ENCODE results near the gene KCTD6. TPM values are rescaled to one million over a fixed set of nuclear protein-coding genes. Genes with fewer than 3 reads are reported as not detected.

KCTD6 gene
- total RNA-seq (2021; fragmentation: NEBNext Ultra II Directional; extraction: Animal tissue kit (Norgen Biotek cat#: 25700)), result 1 to 10 TPM; 6.4 to 9.6 (median 7.4) TPM
- long read RNA-seq, transcript KCTD6-202 (3 exons, 1,533 nt), result major isoform, 12 of 14 reads
- long read RNA-seq, partial matches to known transcripts, result 0 of 14 reads
- long read RNA-seq, other reads (novel, unspliced or antisense), result 2 of 14 reads

GRCh38 chr3:58491506-58492402, at the start of gene KCTD6:
Gene KCTD6, plus strand, starts transcription at chr3:58492096. Its CDS starts 6,660 bp downstream, at chr3:58498756.
- peaks cover 69% of the 10 kb centered on the region for H3K4me1 Mint-ChIP-seq (ENCODE audit: low read depth)
- peak within 1 kb of the TSS; percentile 82 for H3K27ac Mint-ChIP-seq
- DNase-seq, result peak; percentile 87
- no peaks in the 10 kb centered on the region for H3K9me3 Mint-ChIP-seq
- TF ChIP-seq, protein P1, sequence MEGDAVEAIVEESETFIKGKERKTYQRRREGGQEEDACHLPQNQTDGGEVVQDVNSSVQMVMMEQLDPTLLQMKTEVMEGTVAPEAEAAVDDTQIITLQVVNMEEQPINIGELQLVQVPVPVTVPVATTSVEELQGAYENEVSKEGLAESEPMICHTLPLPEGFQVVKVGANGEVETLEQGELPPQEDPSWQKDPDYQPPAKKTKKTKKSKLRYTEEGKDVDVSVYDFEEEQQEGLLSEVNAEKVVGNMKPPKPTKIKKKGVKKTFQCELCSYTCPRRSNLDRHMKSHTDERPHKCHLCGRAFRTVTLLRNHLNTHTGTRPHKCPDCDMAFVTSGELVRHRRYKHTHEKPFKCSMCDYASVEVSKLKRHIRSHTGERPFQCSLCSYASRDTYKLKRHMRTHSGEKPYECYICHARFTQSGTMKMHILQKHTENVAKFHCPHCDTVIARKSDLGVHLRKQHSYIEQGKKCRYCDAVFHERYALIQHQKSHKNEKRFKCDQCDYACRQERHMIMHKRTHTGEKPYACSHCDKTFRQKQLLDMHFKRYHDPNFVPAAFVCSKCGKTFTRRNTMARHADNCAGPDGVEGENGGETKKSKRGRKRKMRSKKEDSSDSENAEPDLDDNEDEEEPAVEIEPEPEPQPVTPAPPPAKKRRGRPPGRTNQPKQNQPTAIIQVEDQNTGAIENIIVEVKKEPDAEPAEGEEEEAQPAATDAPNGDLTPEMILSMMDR (IDR thresholded peaks at IDR 0.05), result peak; percentile 81
- H3K36me3 Mint-ChIP-seq (ENCODE audit: low read depth), result no peaks in the 10 kb centered on the region; the same call in 1 of the 2 replicates
- H3K4me3 Mint-ChIP-seq, result peak within 1 kb of the TSS; percentile 98
- no peaks in the 10 kb centered on the region; the same call in none of the 2 replicates for H3K27me3 Mint-ChIP-seq (ENCODE audit: insufficient read depth)

GRCh38 chr3:58452176-58452575, 39.7 kb upstream of the KCTD6 start:
- no peak for DNase-seq
- peaks cover 38% of the 10 kb centered on the region for H3K9me3 Mint-ChIP-seq
- H3K4me3 Mint-ChIP-seq, result no peak overlapping the region
- TF ChIP-seq, protein P1 (IDR thresholded peaks at IDR 0.05), result no peak
- no peak overlapping the region for H3K27ac Mint-ChIP-seq
- H3K36me3 Mint-ChIP-seq (ENCODE audit: low read depth), result peaks cover 20% of the 10 kb centered on the region
- peaks cover 22% of the 10 kb centered on the region for H3K27me3 Mint-ChIP-seq (ENCODE audit: insufficient read depth)
- H3K4me1 Mint-ChIP-seq (ENCODE audit: low read depth), result no peaks in the 10 kb centered on the region

DNA sequence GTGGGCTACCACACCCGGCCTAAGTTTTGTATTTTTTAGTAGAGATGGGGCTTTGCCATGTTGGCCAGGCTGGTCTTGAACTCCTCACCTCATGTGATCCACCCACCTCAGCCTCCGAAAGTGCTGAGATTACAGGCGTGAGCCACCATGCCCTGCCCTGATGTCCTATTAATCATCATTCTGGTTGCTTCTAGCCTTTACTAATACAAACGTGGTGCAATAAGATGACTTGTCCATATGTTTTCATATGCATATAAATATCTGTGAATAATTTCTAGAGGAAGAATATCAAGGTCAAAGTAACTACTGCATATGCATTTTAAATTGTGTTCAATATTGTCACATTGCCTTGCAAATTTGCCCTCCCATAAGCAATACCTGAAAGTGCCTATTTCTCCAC, 32.7 kb upstream of the KCTD6 start:
- H3K9me3 Mint-ChIP-seq, result peaks cover 25% of the 10 kb centered on the region
- no peak overlapping the region for H3K4me3 Mint-ChIP-seq
- TF ChIP-seq, protein P1 (IDR thresholded peaks at IDR 0.05), result no peak
- H3K4me1 Mint-ChIP-seq (ENCODE audit: low read depth), result peaks cover 15% of the 10 kb centered on the region
- peaks cover 7% of the 10 kb centered on the region for H3K27me3 Mint-ChIP-seq (ENCODE audit: insufficient read depth)
- H3K36me3 Mint-ChIP-seq (ENCODE audit: low read depth), result peaks cover 11% of the 10 kb centered on the region
- no peak overlapping the region for H3K27ac Mint-ChIP-seq
- DNase-seq, result no peak

- Mint-ChIP-seq H3K4me3 (no peak overlapping the region), H3K27ac (no peak overlapping the region), H3K27me3 (ENCODE audit: insufficient read depth) (peaks cover 3% of the 10 kb centered on the region; the same call in 1 of the 2 replicates), H3K36me3 (ENCODE audit: low read depth) (no peaks in the 10 kb centered on the region), H3K4me1 (ENCODE audit: low read depth) (peaks cover 16% of the 10 kb centered on the region), H3K9me3 (no peaks in the 10 kb centered on the region)
- TF ChIP-seq, protein P1 (IDR thresholded peaks at IDR 0.05), result no peak
- no peak for DNase-seq
Measured at GRCh38 chr3:58462829-58463180, 29.1 kb upstream of the KCTD6 start.

GRCh38 chr3:58463181-58463941, 28.5 kb upstream of the KCTD6 start:
- TF ChIP-seq, protein P1 (IDR thresholded peaks at IDR 0.05), result peak; percentile 91
- H3K9me3 Mint-ChIP-seq, result no peaks in the 10 kb centered on the region
- no peaks in the 10 kb centered on the region for H3K27me3 Mint-ChIP-seq (ENCODE audit: insufficient read depth)
- H3K4me3 Mint-ChIP-seq, result peak overlapping the region; percentile 73
- peak; percentile 82 for DNase-seq
- peaks cover 16% of the 10 kb centered on the region for H3K4me1 Mint-ChIP-seq (ENCODE audit: low read depth)
- H3K27ac Mint-ChIP-seq, result no peak overlapping the region
- no peaks in the 10 kb centered on the region for H3K36me3 Mint-ChIP-seq (ENCODE audit: low read depth)

Measured in HFFc6 (cell line).